Measurements from ENCODE around the gene C1QTNF4. TPM values are rescaled to one million over a fixed set of nuclear protein-coding genes. Genes with fewer than 3 reads are reported as not detected.

The C1QTNF4 gene
- total and polyA plus RNA-seq, 2 donors (not counting 1 experiment from before 2014, with no cell fraction given), result 1.6 TPM; not detected in 1

DNA sequence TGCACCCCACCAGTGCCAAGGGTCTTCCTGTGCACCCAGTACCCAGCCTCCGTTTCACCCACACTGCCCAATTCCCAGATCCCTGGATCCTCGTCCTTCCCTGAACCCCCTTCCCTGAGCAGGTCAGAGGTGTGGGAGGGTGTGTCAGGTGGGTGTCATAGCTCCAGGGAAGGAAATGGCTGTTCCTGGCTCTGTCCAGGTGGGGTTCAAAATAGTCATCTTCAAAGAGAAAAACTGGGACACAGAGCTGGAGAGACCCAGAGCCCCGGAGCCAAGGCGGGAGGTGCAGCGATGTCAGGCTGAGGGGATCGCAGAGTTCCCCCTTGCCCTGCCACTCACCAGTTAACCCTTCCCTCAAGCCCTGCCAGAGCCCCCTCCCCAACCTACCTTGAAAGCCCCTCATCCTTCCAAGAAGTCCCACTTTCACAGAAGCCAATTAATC, 698 bp downstream of the C1QTNF4 start:
- Histone ChIP-seq H4K20me1 (ENCODE audit: control insufficient read depth, insufficient read depth, low read length, poor library complexity, severe bottlenecking) (no peaks in the 10 kb centered on the region), H3K9me3 (ENCODE audit: control extremely low read depth in 1 of 3, control insufficient read depth in 2 of 3, insufficient read depth in 1 of 3, low read length in 2 of 3) (no peaks in the 10 kb centered on the region), H3K9ac (ENCODE audit: low read length) (no peak overlapping the region), H3K27ac (ENCODE audit: low read length in 2 of 2) (no peak overlapping the region), H3K4me3 (ENCODE audit: control extremely low read depth in 1 of 5, extremely low read depth in 1 of 5, insufficient read depth in 1 of 5, low read depth in 2 of 5, low read length in 4 of 5) (peak overlapping the region in 1 of 5 experiments; percentile 6), H3K4me2 (replicated peaks; ENCODE audit: low read depth, low read length, poor library complexity, severe bottlenecking) (peak overlapping the region; percentile 74), H3K4me1 (ENCODE audit: control insufficient read depth in 2 of 2, insufficient read depth in 2 of 2, low read length in 2 of 2) (peaks cover 15% of the 10 kb centered on the region in 2 donors), H2AFZ (ENCODE audit: insufficient read depth, low read depth, low read length, poor library complexity, severe bottlenecking) (peak overlapping the region; percentile 38), H3K27me3 (replicated peaks in 1 of 4; ENCODE audit: control extremely low read depth in 1 of 4, control insufficient read depth in 3 of 4, insufficient read depth in 4 of 4, low read length in 3 of 4) (peaks cover 0 to 40% (median 20%) of the 10 kb centered on the region in 4 experiments), H3K36me3 (replicated peaks in 1 of 2; ENCODE audit: control extremely low read depth in 1 of 2, control insufficient read depth in 1 of 2, extremely low read depth in 1 of 2, insufficient read depth in 2 of 2, low read length in 1 of 2) (no peaks in the 10 kb centered on the region), H3K79me2 (ENCODE audit: control insufficient read depth, insufficient read depth, low read length) (no peaks in the 10 kb centered on the region)
- ChIA-PET CTCF (no interaction called here), POLR2A (interaction anchor here (0.6 kb wide), 1 partner anchor 27 kb away, joined by 4 read pairs; no protein-coding TSS in a partner anchor)
- 26% methylated on average over 4 of the region's 6 CpGs for WGBS (ENCODE audit: insufficient coverage)
- H3K27ac Mint-ChIP-seq, result no peak overlapping the region
- H3K9me3 Mint-ChIP-seq (ENCODE audit: insufficient read depth), result no peaks in the 10 kb centered on the region
- TF ChIP-seq, protein P1, sequence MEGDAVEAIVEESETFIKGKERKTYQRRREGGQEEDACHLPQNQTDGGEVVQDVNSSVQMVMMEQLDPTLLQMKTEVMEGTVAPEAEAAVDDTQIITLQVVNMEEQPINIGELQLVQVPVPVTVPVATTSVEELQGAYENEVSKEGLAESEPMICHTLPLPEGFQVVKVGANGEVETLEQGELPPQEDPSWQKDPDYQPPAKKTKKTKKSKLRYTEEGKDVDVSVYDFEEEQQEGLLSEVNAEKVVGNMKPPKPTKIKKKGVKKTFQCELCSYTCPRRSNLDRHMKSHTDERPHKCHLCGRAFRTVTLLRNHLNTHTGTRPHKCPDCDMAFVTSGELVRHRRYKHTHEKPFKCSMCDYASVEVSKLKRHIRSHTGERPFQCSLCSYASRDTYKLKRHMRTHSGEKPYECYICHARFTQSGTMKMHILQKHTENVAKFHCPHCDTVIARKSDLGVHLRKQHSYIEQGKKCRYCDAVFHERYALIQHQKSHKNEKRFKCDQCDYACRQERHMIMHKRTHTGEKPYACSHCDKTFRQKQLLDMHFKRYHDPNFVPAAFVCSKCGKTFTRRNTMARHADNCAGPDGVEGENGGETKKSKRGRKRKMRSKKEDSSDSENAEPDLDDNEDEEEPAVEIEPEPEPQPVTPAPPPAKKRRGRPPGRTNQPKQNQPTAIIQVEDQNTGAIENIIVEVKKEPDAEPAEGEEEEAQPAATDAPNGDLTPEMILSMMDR (IDR thresholded peaks at IDR 0.05), result no peak
- no peak for TF ChIP-seq EZH2 (IDR thresholded peaks at IDR 0.05; ENCODE audit: borderline replicate concordance, insufficient read depth, low read depth, low read length, poor library complexity, severe bottlenecking)
- H3K4me3 Mint-ChIP-seq, result peak overlapping the region; percentile 10
- H3K4me1 Mint-ChIP-seq, result peaks cover 9% of the 10 kb centered on the region
- intact Hi-C loops (cut with micrococcal nuclease), result no loop called here
- H3K27me3 Mint-ChIP-seq, result peaks cover 37% of the 10 kb centered on the region
- ATAC-seq (ENCODE audit: low read depth), result no peak
- DNase-seq, result no peak

DNA sequence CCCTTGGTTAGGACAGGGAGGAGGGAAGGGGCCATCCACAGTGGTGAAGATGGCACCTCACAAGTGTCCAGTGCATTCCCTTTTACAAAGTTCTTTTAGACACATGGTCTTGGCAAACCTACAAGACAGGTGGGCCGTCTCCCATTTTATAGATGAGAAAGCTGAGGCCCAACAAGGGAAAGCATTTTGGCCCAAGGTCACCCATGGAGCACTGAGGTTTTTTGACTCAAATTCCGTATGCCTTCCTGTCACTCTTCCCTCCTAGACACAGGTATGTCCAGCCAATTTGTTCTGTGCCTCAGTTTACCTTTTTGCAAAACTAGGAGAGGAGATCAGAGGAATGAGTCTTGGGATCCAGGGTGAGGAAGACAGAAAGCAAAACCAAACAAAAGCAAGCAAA, 1.2 kb downstream of the C1QTNF4 start:
- Histone ChIP-seq H3K9ac (ENCODE audit: low read length) (no peak overlapping the region), H3K36me3 (replicated peaks in 1 of 2; ENCODE audit: control extremely low read depth in 1 of 2, control insufficient read depth in 1 of 2, extremely low read depth in 1 of 2, insufficient read depth in 2 of 2, low read length in 1 of 2) (no peaks in the 10 kb centered on the region), H2AFZ (ENCODE audit: insufficient read depth, low read depth, low read length, poor library complexity, severe bottlenecking) (no peak overlapping the region), H3K27me3 (replicated peaks in 1 of 4; ENCODE audit: control extremely low read depth in 1 of 4, control insufficient read depth in 3 of 4, insufficient read depth in 4 of 4, low read length in 3 of 4) (peaks cover 0 to 40% (median 20%) of the 10 kb centered on the region in 4 experiments), H3K27ac (ENCODE audit: low read length in 2 of 2) (no peak overlapping the region), H3K79me2 (ENCODE audit: control insufficient read depth, insufficient read depth, low read length) (no peaks in the 10 kb centered on the region), H3K4me1 (ENCODE audit: control insufficient read depth in 2 of 2, insufficient read depth in 2 of 2, low read length in 2 of 2) (peaks cover 15% of the 10 kb centered on the region in 2 donors), H3K4me3 (ENCODE audit: control extremely low read depth in 1 of 5, extremely low read depth in 1 of 5, insufficient read depth in 1 of 5, low read depth in 2 of 5, low read length in 4 of 5) (no peak overlapping the region), H3K9me3 (ENCODE audit: control extremely low read depth in 1 of 3, control insufficient read depth in 2 of 3, insufficient read depth in 1 of 3, low read length in 2 of 3) (no peaks in the 10 kb centered on the region), H3K4me2 (replicated peaks; ENCODE audit: low read depth, low read length, poor library complexity, severe bottlenecking) (no peak overlapping the region), H4K20me1 (ENCODE audit: control insufficient read depth, insufficient read depth, low read length, poor library complexity, severe bottlenecking) (no peaks in the 10 kb centered on the region)
- ChIA-PET POLR2A (no interaction called here), CTCF (no interaction called here)
- intact Hi-C loops (cut with micrococcal nuclease), result no loop called here
- WGBS (ENCODE audit: insufficient coverage), result 88% methylated on average over 1 of the region's 2 CpGs
- TF ChIP-seq EZH2 (IDR thresholded peaks at IDR 0.05; ENCODE audit: borderline replicate concordance, insufficient read depth, low read depth, low read length, poor library complexity, severe bottlenecking), result no peak
- TF ChIP-seq, protein P1 (IDR thresholded peaks at IDR 0.05), result no peak
- Mint-ChIP-seq H3K27me3 (peaks cover 37% of the 10 kb centered on the region), H3K9me3 (ENCODE audit: insufficient read depth) (no peaks in the 10 kb centered on the region), H3K4me1 (peaks cover 9% of the 10 kb centered on the region), H3K4me3 (peak overlapping the region; percentile 3), H3K27ac (no peak overlapping the region)
- DNase-seq (no peak), ATAC-seq (ENCODE audit: low read depth) (no peak)

Measured in B cell (primary cell).